ENCODE measurements around the gene AACS.
A peak's percentile ranks its signal among the peaks of the same experiment; 100 is the strongest.
"Not testable (repeated sequence)": the region's sequence is repeated elsewhere in the genome, so short reads cannot be mapped to it uniquely, and the experiment has no call there.

Gene AACS

GRCh38 chr12:125065021-125065918 lies at the start of gene AACS:
AACS (plus strand) TSS chr12:125065435; CDS start chr12:125065585, 150 bp downstream.
- peak; percentile 83 for DNase-seq
- in situ Hi-C loops (cut with HindIII; ENCODE audit: low pct_ligation_motif_present, low pct_unique_long_range_greater_than_20kb, low sequenced_read_pairs) = no loop called here

DNA sequence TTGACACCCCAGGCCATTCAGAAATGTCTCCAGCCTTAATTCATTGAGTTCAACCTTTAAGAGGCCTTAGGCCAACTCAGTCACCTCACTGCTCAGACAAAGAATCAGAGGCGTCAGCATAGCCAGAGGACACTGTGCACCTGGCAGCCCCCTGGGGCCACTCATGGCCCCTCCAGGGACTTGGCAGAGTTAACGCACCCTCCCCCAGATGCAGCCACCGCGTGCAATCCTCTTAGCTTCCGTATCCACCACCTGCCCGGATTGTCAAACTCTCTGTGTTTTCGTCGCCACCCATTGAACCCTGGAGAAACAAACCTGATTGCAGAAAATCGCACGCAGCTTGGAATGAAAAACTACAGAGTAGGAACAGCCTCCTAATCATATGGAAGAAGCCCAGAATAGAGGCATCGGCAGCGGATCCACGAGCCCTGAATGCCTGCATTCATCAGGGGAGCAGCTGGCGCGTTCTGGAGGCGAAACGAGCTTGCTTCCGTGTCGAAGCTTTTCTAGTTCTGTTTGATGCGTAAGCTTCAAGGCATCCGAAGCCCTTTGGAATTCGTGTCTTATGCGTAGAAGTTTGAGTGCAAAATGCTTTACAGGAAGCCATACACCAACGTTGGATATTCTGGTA lies 49.4 kb upstream of the AACS start:
- DNase-seq = no peak
- in situ Hi-C loops (cut with HindIII; ENCODE audit: low pct_ligation_motif_present, low pct_unique_long_range_greater_than_20kb, low sequenced_read_pairs) = no loop called here

DNA sequence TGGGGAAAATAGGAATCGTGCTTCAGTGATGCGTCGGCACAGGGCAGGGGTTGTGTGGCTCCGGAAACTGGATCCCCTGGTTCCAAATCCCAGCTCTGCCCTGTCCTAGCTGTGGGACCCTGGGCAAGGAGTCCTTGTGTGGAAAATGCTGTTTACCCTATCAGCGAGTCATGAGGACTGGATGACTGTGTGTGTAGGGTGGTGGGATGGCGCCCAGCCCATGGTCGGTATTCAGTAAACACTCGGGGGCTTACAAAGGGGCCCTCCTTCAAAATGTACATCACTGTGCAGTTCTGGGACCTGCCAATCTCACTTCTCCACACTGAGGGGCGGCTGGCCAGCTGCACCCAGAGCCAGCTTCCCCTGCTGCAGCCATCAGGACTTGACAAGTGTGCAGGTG lies 47.4 kb upstream of the AACS start:
- in situ Hi-C loops (cut with HindIII; ENCODE audit: low pct_ligation_motif_present, low pct_unique_long_range_greater_than_20kb, low sequenced_read_pairs) = no loop called here

DNA sequence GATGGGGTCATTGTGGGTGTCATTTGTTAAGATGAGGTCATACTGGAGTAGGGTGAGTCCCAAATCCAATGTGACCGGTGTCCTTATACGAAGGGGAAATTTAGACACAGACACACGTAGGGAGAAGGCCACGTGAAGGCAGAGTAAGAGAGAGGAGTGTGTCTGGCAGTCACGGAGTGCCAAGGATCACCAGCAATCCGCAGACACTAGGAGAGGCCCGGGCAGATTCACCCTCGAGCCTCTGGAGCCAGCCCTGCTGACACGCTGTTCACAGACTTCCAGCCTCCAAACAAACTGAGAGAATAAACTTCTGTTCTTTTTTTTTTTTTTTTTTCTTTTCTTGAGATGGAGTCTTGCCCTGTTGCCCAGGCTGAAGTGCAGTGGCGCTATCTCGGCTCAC lies 46.9 kb upstream of the AACS start:
- no peak for DNase-seq
- in situ Hi-C loops (cut with HindIII; ENCODE audit: low pct_ligation_motif_present, low pct_unique_long_range_greater_than_20kb, low sequenced_read_pairs) = no loop called here

More for the DNA sequence above, 47.4 kb upstream of the AACS start:
- DNase-seq = no peak

DNA sequence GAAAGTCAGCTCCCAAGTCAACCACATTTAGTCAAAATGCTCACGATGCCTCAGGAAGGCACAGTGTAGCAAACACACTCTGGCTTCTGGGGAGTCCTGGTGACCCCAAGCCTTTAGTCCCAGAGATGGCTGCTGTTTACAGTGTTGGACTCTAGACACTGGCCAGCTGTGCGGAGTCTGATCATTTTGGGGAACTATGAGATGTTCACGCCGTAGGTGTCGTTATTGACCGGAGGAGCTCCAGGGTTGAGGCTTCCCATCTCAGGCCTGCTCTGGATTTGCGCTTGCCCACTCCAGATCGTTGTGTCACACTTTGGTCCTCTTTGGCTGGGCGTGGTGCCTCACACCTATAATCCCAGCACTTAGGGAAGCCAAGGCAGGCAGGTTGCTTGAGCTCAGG lies 44.1 kb upstream of the AACS start:
- in situ Hi-C loops (cut with HindIII; ENCODE audit: low pct_ligation_motif_present, low pct_unique_long_range_greater_than_20kb, low sequenced_read_pairs) = no loop called here
- no peak for DNase-seq

GRCh38 chr12:125021771-125022170 lies 43.5 kb upstream of the AACS start:
- no peak for DNase-seq
- in situ Hi-C loops (cut with HindIII; ENCODE audit: low pct_ligation_motif_present, low pct_unique_long_range_greater_than_20kb, low sequenced_read_pairs) = no loop called here

DNA sequence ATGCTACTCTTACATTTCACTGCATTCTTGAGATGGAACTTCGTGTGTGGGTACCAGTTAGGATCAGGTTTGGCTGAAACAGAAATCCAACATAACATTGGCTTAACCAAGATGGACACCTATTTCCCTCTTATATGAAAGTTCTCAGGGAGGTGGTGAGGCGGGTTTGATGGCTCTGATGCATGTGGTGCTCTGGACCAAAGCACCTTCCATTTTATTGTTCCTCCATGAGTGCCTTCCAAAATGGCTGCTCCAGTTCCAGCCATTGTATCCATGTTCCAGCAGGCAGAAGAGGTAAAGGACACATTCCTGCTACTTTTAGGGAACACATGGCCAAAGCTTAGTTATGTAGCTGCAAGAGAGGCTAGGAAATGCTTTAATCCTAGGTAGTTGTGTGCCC lies 42.2 kb upstream of the AACS start:
- in situ Hi-C loops (cut with HindIII; ENCODE audit: low pct_ligation_motif_present, low pct_unique_long_range_greater_than_20kb, low sequenced_read_pairs) = no loop called here
- DNase-seq = no peak

DNA sequence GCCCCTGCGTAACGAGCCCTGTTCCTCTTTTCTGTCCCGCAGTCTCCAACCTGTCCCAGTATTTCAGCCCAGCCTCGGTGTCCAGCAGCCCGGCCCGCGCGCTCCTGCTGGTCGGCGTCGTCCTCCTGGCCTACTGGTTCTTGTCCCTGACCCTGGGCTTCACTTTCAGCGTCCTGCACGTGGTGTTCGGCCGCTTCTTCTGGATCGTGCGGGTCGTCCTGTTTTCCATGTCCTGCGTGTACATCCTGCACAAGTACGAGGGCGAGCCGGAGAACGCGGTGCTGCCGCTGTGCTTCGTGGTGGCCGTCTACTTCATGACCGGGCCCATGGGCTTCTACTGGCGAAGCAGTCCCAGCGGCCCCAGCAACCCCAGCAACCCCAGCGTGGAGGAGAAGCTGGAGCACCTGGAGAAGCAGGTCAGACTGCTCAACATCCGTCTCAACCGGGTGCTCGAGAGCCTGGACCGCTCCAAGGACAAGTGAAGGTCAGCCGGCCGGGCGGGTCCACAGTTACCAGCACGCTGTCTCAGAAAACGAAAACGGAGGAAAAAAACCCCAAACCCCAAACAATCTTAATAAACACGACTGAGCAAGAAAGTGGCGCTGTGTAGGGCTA lies 40.2 kb upstream of the AACS start:
- no peak for DNase-seq
- in situ Hi-C loops (cut with HindIII; ENCODE audit: low pct_ligation_motif_present, low pct_unique_long_range_greater_than_20kb, low sequenced_read_pairs) = no loop called here

DNA sequence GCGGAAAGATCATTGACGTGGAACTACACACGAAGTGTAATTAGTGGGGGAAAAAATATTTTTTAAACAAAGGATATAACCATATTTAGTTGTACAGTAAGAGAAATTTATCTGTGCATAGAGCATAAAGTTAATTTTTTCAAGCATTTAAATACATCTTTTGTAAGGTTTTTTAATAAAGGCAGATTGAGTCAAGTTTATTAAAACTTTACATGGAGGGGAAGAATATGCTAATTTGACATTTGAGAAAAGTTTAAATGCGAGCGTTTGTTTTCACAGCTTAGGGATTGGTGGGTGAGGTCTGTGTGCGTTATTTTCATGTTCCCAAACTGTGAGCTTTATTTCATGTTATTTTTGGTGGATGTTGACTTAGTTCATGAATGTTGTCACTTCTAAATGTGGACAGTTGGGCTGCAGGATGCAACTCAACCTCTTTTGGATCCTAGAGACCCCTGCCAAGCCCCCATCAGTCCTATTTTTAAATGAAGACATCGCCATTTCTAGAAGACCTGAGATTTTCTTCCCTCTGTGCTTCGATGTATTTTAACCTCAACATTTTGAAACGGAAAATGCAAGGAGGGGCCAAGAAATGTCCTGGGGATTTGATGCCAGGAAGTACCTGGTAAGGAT lies 39.5 kb upstream of the AACS start:
- DNase-seq = no peak
- in situ Hi-C loops (cut with HindIII; ENCODE audit: low pct_ligation_motif_present, low pct_unique_long_range_greater_than_20kb, low sequenced_read_pairs) = no loop called here

DNA sequence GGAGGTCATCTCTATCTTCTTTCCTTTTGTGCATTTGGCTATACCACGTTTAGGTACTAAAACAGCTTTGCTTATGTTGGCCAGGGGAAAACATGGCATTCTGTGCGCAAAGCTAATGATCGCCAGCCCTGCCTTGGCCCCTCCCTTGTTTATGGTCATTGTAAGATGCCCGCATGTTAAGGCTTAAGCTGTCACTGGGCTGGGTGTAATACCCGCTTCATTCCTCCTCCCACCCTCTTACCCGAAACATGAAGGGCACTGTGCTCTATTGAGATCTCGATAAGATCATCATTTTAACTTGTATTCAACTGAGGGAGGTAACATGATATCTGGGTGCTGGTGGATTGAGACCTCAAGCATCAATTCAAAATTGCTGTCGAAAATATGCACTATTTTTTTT lies 37.1 kb upstream of the AACS start:
- no peak for DNase-seq
- in situ Hi-C loops (cut with HindIII; ENCODE audit: low pct_ligation_motif_present, low pct_unique_long_range_greater_than_20kb, low sequenced_read_pairs) = no loop called here

- in situ Hi-C loops (cut with HindIII; ENCODE audit: low pct_ligation_motif_present, low pct_unique_long_range_greater_than_20kb, low sequenced_read_pairs) = no loop called here
- no peak for DNase-seq
These were observed 35.4 kb upstream of the AACS start for GRCh38 chr12:125029761-125030358.

DNA sequence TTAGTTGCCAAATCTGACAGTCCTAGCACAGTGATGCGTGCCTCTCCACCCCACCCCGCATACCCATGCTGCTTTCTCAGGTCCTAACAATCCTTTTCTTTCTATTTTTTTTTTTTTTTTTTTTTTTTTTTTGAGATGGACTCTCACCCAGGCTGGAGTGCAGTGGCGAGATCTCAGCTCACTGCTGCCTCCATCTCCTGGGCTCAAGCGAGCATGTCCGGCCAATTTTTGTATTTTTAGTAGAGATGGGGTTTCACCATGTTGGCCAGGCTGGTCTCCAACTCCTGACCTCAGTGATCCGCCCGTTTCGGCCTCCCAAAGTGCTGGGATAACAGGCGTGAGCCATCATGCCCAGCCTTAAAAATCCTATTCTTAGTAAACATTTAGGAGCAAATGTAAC lies 33.8 kb upstream of the AACS start:
- in situ Hi-C loops (cut with HindIII; ENCODE audit: low pct_ligation_motif_present, low pct_unique_long_range_greater_than_20kb, low sequenced_read_pairs); DNase-seq: not testable (repeated sequence)

DNA sequence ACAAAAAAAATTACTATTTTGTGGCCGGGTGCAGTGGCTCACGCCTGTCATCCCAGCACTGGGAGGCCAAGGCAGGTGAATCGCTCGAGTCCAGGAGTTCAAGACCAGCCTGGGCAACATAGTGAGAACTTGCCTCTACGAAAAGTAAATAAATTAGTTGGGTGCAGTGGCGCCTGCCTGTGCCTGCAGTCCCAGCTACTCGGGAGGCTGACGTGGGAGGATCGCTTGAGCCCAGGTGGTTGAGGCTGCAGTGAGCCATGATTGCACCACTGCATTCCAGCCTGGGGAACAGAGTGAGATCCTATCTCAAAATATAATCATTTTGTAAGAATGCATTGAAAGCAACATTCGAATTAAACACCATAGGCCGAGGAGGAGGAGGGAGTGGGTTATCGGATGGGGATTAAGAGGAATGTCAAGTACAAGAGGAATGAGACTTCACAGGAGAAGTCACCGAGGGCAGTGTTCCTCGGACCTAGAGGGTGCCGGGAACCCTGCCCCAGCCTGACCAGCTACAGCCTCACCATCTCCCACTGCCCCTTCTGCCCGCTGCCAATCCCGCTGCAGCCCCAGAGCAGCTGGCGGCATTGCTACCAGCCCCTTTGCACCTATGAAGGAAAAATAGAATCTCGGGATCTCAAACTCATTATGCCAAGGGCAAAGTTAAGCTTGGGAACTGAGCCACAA lies 32.6 kb upstream of the AACS start:
- in situ Hi-C loops (cut with HindIII; ENCODE audit: low pct_ligation_motif_present, low pct_unique_long_range_greater_than_20kb, low sequenced_read_pairs) = no loop called here
- DNase-seq = no peak

- in situ Hi-C loops (cut with HindIII; ENCODE audit: low pct_ligation_motif_present, low pct_unique_long_range_greater_than_20kb, low sequenced_read_pairs) = no loop called here
- no peak for DNase-seq
These were observed 31.9 kb upstream of the AACS start for GRCh38 chr12:125033288-125033687.

DNA sequence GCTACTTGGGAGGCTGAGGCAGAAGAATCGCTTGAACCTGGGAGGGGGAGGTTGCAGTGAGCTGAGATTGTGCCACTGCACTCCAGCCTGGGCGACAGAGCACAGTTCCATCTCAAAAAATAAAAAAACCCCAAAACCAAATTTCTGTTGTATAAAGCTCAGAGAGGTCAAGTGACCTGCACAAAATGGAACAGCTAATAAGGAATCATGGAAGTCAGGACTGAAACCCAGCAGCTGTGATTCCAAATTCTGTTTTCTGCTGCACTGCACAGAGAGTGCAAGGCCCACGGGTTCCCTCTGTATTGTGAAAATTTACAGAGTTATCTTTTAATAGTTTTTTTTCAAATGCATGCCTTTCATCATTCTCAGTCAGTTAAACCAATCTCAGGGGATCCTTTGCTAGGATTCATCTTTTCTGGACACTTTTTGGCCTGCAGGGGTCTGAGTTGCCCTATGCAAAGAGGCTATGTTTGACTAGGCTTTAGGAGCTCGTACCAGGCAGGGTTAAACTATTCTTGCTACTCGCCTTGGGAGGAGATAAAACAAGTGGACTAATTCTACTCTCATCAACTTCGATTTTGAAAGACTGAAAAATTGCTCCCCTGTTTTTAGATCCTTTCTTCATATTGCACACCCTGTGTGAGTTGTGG lies 26.1 kb upstream of the AACS start:
- DNase-seq = no peak

GRCh38 chr12:125049093-125049458 lies 16.2 kb upstream of the AACS start:
- in situ Hi-C loops (cut with HindIII; ENCODE audit: low pct_ligation_motif_present, low pct_unique_long_range_greater_than_20kb, low sequenced_read_pairs) = no loop called here
- no peak for DNase-seq

More for the DNA sequence above, 26.1 kb upstream of the AACS start:
- in situ Hi-C loops (cut with HindIII; ENCODE audit: low pct_ligation_motif_present, low pct_unique_long_range_greater_than_20kb, low sequenced_read_pairs) = no loop called here

- in situ Hi-C loops (cut with HindIII; ENCODE audit: low pct_ligation_motif_present, low pct_unique_long_range_greater_than_20kb, low sequenced_read_pairs) = no loop called here
These were observed 14.8 kb upstream of the AACS start for GRCh38 chr12:125050446-125050845.

GRCh38 chr12:125050868-125051267 lies 14.4 kb upstream of the AACS start:
- in situ Hi-C loops (cut with HindIII; ENCODE audit: low pct_ligation_motif_present, low pct_unique_long_range_greater_than_20kb, low sequenced_read_pairs) = no loop called here
- no peak for DNase-seq

More at GRCh38 chr12:125050446-125050845, 14.8 kb upstream of the AACS start:
- no peak for DNase-seq
